ENCODE results near the gene MKRN3. TPM values are rescaled to one million over a fixed set of nuclear protein-coding genes. Genes with fewer than 3 reads are reported as not detected.

The MKRN3 gene
- 1 to 10 TPM; 1.3 to 1.6 TPM for total RNA-seq

DNA sequence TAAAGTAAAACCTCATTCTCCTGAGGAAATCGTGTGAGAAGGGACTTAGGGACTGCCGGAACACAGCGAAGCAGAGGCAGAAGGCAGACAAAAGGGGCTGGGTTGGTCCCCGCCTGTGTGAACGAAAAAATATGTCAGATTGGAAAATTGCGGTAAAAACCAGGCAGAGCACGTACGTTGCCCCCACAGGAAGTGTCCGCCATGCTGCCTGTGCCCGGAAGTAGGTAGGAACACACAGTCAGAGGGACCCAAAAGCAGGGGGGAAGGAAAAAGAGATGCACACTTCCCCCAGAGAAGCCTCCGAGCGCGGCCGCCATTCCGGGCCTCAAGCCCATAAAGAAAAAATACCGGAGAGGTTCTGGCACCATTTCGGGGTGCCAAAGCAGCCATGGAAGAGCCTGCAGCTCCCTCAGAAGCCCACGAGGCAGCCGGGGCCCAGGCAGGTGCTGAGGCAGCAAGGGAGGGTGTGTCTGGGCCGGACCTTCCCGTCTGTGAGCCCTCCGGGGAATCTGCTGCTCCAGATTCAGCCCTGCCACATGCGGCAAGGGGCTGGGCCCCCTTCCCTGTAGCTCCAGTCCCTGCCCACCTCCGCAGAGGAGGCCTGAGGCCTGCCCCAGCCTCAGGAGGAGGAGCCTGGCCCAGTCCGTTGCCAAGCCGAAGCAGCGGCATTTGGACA is at the start of gene MKRN3:
Gene MKRN3 (plus strand): TSS at position 280 of the 676 bp plus-strand sequence. CDS start 109 bp downstream, at position 389.
- Mint-ChIP-seq H3K4me3 (peak within 1 kb of the TSS; percentile 60), H3K9me3 (no peaks in the 10 kb centered on the region), H3K27ac (peak within 1 kb of the TSS; percentile 79), H3K27me3 (no peaks in the 10 kb centered on the region), H3K36me3 (ENCODE audit: low read depth) (no peaks in the 10 kb centered on the region), H3K4me1 (ENCODE audit: low read depth) (no peaks in the 10 kb centered on the region)
- POLR2A ChIA-PET = interaction anchor here (0.5 kb wide), 1 partner anchor 9 kb away, joined by 3 read pairs; no protein-coding TSS in a partner anchor
- TF ChIP-seq, protein P1, sequence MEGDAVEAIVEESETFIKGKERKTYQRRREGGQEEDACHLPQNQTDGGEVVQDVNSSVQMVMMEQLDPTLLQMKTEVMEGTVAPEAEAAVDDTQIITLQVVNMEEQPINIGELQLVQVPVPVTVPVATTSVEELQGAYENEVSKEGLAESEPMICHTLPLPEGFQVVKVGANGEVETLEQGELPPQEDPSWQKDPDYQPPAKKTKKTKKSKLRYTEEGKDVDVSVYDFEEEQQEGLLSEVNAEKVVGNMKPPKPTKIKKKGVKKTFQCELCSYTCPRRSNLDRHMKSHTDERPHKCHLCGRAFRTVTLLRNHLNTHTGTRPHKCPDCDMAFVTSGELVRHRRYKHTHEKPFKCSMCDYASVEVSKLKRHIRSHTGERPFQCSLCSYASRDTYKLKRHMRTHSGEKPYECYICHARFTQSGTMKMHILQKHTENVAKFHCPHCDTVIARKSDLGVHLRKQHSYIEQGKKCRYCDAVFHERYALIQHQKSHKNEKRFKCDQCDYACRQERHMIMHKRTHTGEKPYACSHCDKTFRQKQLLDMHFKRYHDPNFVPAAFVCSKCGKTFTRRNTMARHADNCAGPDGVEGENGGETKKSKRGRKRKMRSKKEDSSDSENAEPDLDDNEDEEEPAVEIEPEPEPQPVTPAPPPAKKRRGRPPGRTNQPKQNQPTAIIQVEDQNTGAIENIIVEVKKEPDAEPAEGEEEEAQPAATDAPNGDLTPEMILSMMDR (IDR thresholded peaks at IDR 0.05) = no peak
- ATAC-seq (peak; percentile 76), DNase-seq (peak; percentile 19)
- CTCF ChIA-PET = no interaction called here
- intact Hi-C loops (cut with micrococcal nuclease) = no loop called here

DNA sequence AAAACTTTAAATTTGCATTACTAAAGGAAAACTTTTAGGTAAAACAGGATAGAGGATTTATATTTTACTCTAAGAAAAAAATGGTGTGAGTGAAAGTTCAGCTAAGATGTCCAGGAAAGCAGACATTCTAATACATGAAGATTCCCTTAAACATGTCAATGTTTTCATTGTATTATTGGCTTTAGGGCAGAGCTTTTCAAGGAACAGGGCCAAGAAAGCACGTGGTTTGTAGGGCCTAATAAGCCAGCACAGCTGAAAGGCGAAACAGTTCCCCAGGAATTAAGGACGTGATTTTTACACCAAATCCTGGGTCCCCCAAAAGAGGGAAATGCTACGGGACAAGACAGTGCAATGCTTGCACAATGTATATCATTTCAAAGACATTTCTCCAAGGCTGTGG is 48.6 kb upstream of the MKRN3 start:
- Mint-ChIP-seq H3K4me3 (no peak overlapping the region), H3K36me3 (ENCODE audit: low read depth) (no peaks in the 10 kb centered on the region), H3K27ac (no peak overlapping the region), H3K4me1 (ENCODE audit: low read depth) (no peaks in the 10 kb centered on the region), H3K27me3 (no peaks in the 10 kb centered on the region), H3K9me3 (peaks cover 3% of the 10 kb centered on the region)
- DNase-seq (no peak), ATAC-seq (no peak)
- TF ChIP-seq, protein P1 (IDR thresholded peaks at IDR 0.05) = no peak
- POLR2A ChIA-PET = no interaction called here
- CTCF ChIA-PET = no interaction called here
- intact Hi-C loops (cut with micrococcal nuclease) = no loop called here

DNA sequence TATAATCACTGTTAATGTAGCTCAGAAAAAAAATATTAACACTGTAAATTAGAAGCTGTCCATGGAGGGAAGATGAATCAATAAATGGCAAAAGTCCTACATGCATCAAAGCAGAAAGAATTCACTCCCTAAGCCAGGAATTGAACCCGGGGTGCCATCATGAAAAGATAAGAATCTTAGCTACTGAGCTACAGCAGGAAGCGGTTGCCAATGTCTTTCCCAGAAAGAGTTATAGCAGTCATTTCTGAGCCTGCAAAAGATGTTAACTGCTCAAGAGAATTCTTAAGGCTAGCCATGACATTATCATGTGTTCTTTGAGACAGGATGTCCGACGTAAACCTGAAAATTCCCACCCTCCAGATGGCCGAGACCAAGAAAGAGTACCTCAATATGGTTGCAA is 47.4 kb upstream of the MKRN3 start:
- Mint-ChIP-seq H3K4me3 (no peak overlapping the region), H3K27ac (no peak overlapping the region), H3K4me1 (ENCODE audit: low read depth) (no peaks in the 10 kb centered on the region), H3K9me3 (peaks cover 3% of the 10 kb centered on the region), H3K36me3 (ENCODE audit: low read depth) (no peaks in the 10 kb centered on the region), H3K27me3 (no peaks in the 10 kb centered on the region)
- no peak for DNase-seq
- intact Hi-C loops (cut with micrococcal nuclease) = no loop called here
- ChIA-PET POLR2A (no interaction called here), CTCF (no interaction called here)
- TF ChIP-seq, protein P1 (IDR thresholded peaks at IDR 0.05) = no peak
- no peak for ATAC-seq

DNA sequence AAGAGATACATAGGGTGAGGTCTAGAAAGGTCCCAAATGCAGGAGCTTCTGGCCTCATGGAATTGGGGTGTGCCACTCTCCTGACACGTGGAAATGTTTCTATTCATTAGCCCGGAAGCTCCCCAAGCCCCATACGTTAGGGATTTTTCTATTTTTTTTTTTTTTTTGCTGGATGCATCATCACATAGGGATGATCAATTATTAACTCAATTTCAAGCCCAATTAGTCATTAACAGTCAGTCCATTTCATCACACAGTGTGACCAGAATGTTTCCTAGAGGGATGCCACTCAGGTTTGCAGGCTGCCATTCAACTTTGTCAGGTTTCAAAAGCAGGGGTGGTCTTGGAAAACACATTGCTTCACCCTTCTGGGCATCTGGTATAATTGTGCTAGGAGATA is 40.7 kb upstream of the MKRN3 start:
- H3K27me3 Mint-ChIP-seq = no peaks in the 10 kb centered on the region
- intact Hi-C loops (cut with micrococcal nuclease) = no loop called here
- no peaks in the 10 kb centered on the region for H3K4me1 Mint-ChIP-seq (ENCODE audit: low read depth)
- ChIA-PET CTCF (no interaction called here), POLR2A (no interaction called here)
- H3K27ac Mint-ChIP-seq = no peak overlapping the region
- ATAC-seq = no peak
- H3K4me3 Mint-ChIP-seq = no peak overlapping the region
- no peaks in the 10 kb centered on the region for H3K36me3 Mint-ChIP-seq (ENCODE audit: low read depth)
- DNase-seq = no peak
- TF ChIP-seq, protein P1 (IDR thresholded peaks at IDR 0.05) = no peak
- no peaks in the 10 kb centered on the region for H3K9me3 Mint-ChIP-seq

DNA sequence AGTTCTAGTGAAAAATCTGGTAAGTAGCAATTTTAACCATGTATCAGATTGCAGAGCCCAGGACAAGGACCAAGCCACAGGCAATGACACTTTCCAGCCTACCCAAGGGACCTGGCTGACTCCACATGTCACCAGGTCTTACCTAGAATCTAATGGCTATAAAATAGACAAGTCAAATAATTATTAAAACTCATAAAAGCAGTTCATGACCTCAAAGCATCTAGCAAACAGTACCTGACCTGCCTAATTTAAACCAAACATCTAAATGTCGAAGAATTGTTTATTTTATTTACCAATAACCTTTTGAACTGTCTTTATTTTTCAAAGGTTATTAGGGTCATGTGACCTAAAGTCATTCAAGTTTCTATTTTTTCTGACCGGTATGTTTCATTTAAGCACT is 35.6 kb upstream of the MKRN3 start:
- H3K4me3 Mint-ChIP-seq = no peak overlapping the region
- CTCF ChIA-PET = no interaction called here
- H3K36me3 Mint-ChIP-seq (ENCODE audit: low read depth) = no peaks in the 10 kb centered on the region
- DNase-seq = no peak
- intact Hi-C loops (cut with micrococcal nuclease) = no loop called here
- H3K27ac Mint-ChIP-seq = no peak overlapping the region
- H3K27me3 Mint-ChIP-seq = no peaks in the 10 kb centered on the region
- H3K4me1 Mint-ChIP-seq (ENCODE audit: low read depth) = no peaks in the 10 kb centered on the region
- H3K9me3 Mint-ChIP-seq = peaks cover 1% of the 10 kb centered on the region
- POLR2A ChIA-PET = no interaction called here
- TF ChIP-seq, protein P1 (IDR thresholded peaks at IDR 0.05) = no peak
- no peak for ATAC-seq

Data from activated CD8-positive, alpha-beta T cell treated with anti-CD3 and anti-CD28 coated beads for 36 hours (primary cell).